Adrenal gland (tissue), 12 donors: ENCODE data around the gene TNRC6C. TPM values are rescaled to one million over a fixed set of nuclear protein-coding genes. Genes with fewer than 3 reads are reported as not detected.
A peak's percentile ranks its signal among the peaks of the same experiment; 100 is the strongest.
"Not testable (repeated sequence)": the region's sequence is repeated elsewhere in the genome, so short reads cannot be mapped to it uniquely, and the experiment has no call there.

Experiments
- DNase-seq, 7 donors: peaks; one replicate each; pipeline ENCODE4 v3.0.0-alpha.2; 2019 to 2020
- H3K27ac ChIP-seq, 5 donors: fragments of 200-600 bp; sonication (generic) in 4 of 5; 1 replicate in 3 of 5; 2 replicates in 2 of 5; pipeline versions ENCODE4 v1.5.1 to v1.8.0; 2016 to 2020; ENCODE audit warnings: mild to moderate bottlenecking in 1 of 5
- H3K27me3 ChIP-seq: fragments of 200-600 bp; 2 replicates; pipeline ENCODE4 v1.8.0; 2021
- H3K36me3 ChIP-seq, 2 donors: fragments of 200-600 bp; replicated peaks in 1 of 2; 1 replicate in 1 of 2; 2 replicates in 1 of 2; pipeline versions ENCODE4 v1.5.1 to v1.8.0; 2018 to 2022
- H3K4me1 ChIP-seq, 2 donors: fragments of 200-600 bp; replicated peaks in 1 of 2; 1 replicate in 1 of 2; 2 replicates in 1 of 2; pipeline versions ENCODE4 v1.5.1 to v1.8.0; 2018 to 2021
- H3K4me3 ChIP-seq, 4 donors: fragments of 200-600 bp; sonication (generic) in 3 of 4; one replicate each; pipeline ENCODE4 v1.5.1; 2016 to 2018
- H3K9me3 ChIP-seq, 3 donors: fragments of 200-600 bp; sonication (generic) in 1 of 3; replicated peaks in 1 of 3; 1 replicate in 2 of 3; 2 replicates in 1 of 3; pipeline versions ENCODE4 v1.5.1 to v1.8.0; 2016 to 2021
- CTCF ChIP-seq, 6 experiments: fragments of 450-650 bp in 4 of 6; fragments of 200-600 bp in 2 of 6; sonication (generic) in 1 of 6; IDR thresholded peaks; 1 replicate in 5 of 6; 2 replicates in 1 of 6; pipeline versions ENCODE4 v1.5.1 to v1.8.0; 2016 to 2021; ENCODE audit warnings: antibody characterized with exemption in 6 of 6, mild to moderate bottlenecking in 2 of 6, moderate library complexity in 1 of 6
- POLR2A ChIP-seq, 2 donors: fragments of 450-650 bp; IDR thresholded peaks; one replicate each; pipeline ENCODE4 v1.6.1; 2017; ENCODE audit warnings: antibody characterized with exemption in 2 of 2, mild to moderate bottlenecking in 2 of 2, moderate library complexity in 1 of 2
- WGBS, 4 donors: extraction: QIAGEN DNeasy Blood & Tissue Kit in 2 of 4; methylation state at CpG; one replicate each; pipeline versions ENCODE4 v1.1.5 to v1.1.7; 2013 to 2017; 5-methylcytosine and 5-hydroxymethylcytosine counted together
- intact Hi-C, 2 donors: fragments of 100-400 bp; cut with DNase I; formaldehyde crosslinking; loops; one replicate each; pipeline versions ENCODE4 v1.14.1 to v1.15.0; 2022 to 2023
- polyA plus RNA-seq, 3 donors: library from polyadenylated mRNA; stranded (reverse); fragments of 200-250 nt in 2 of 3; fragments of 350-450 nt in 1 of 3; fragmentation: Illumina TruSeq in 1 of 3; extraction: RNeasy Lipid Tissue Mini Kit (QIAGEN cat#74804) in 1 of 3; gene quantifications; one replicate each; pipeline ENCODE4 v1.2.3, GENCODE V29; 2013 to 2014
- total RNA-seq, 9 donors: library from RNA; depleted of rRNA in 4 of 9; stranded (reverse); fragments of >200 nt in 4 of 9; fragments of 120-200 nt in 1 of 9; fragmentation: NEBNext Ultra II Directional in 1 of 9; extraction: Animal tissue kit (Norgen Biotek cat#: 25700) in 1 of 9; gene quantifications; one replicate each; pipeline versions ENCODE4 v1.1.0 to v1.2.4, GENCODE V29; 2013 to 2023
- donor health status: healthy with polysubstance abuse.
- donor health status: Bipolar disorder and iron deficiency.
- donor health status: DM: yes; HTN: yes; CAD: no.
- donor health status: DM: no; HTN: no; CAD: no.
- donor health status: DM: no; HTN: no; CAD: no.
- donor health status: DM: yes; HTN: yes; CAD: no.

Gene TNRC6C
- total and polyA plus RNA-seq, 12 donors = 2.8 to 18.7 (median 11.2) TPM

- Histone ChIP-seq H3K9me3 (no peaks in the 10 kb centered on the region), H3K36me3 (no peaks in the 10 kb centered on the region), H3K4me3 (no peak overlapping the region), H3K27me3 (no peaks in the 10 kb centered on the region), H3K4me1 (peaks cover 10 to 35% of the 10 kb centered on the region in 2 donors), H3K27ac (no peak overlapping the region)
- DNase-seq = peak; percentile 59 to 83 (median 75)
- TF ChIP-seq POLR2A (IDR thresholded peaks at IDR 0.05) = no peak
- no peak for TF ChIP-seq CTCF (IDR thresholded peaks at IDR 0.05)
- intact Hi-C loops = loop anchor here in 1 of 2 donors (10.0 kb wide), 1 partner anchor 51 kb away; no protein-coding TSS in a partner anchor
- WGBS, 4 donors = 10 to 28% (median 20%) methylated on average over 2 of the region's 2 CpGs
Measured at GRCh38 chr17:77963441-77963840, 4.9 kb downstream of the TNRC6C start.

- 89 to 94% (median 91%) methylated on average over 3 of the region's 3 CpGs for WGBS, 4 donors
- intact Hi-C loops = loop anchor here in 1 of 2 donors (10.0 kb wide), 1 partner anchor 49 kb away; no protein-coding TSS in a partner anchor
- no peak overlapping the region for H3K27ac ChIP-seq
- H3K27me3 ChIP-seq = no peaks in the 10 kb centered on the region
- peaks cover 1 to 25% of the 10 kb centered on the region in 2 donors for H3K4me1 ChIP-seq
- H3K36me3 ChIP-seq = no peaks in the 10 kb centered on the region
- H3K4me3 ChIP-seq = no peak overlapping the region
- no peak for TF ChIP-seq CTCF (IDR thresholded peaks at IDR 0.05)
- no peak for TF ChIP-seq POLR2A (IDR thresholded peaks at IDR 0.05)
- H3K9me3 ChIP-seq = no peaks in the 10 kb centered on the region
- DNase-seq = no peak
Measured at GRCh38 chr17:77965352-77965751, 6.8 kb downstream of the TNRC6C start.

- intact Hi-C loops = loop anchor here in 1 of 2 donors (10.0 kb wide), 1 partner anchor 48 kb away; no protein-coding TSS in a partner anchor
- H3K4me1 ChIP-seq = peaks cover 0 to 19% of the 10 kb centered on the region in 2 donors
- no peak for TF ChIP-seq CTCF (IDR thresholded peaks at IDR 0.05)
- no peak for TF ChIP-seq POLR2A (IDR thresholded peaks at IDR 0.05)
Measured at GRCh38 chr17:77966476-77966875, 8.0 kb downstream of the TNRC6C start.

GRCh38 chr17:77968788-77969187 is 10.3 kb downstream of the TNRC6C start:
- 94 to 98% (median 95%) methylated on average over 3 of the region's 3 CpGs for WGBS, 4 donors
- no peak overlapping the region for H3K4me3 ChIP-seq
- TF ChIP-seq POLR2A (IDR thresholded peaks at IDR 0.05) (no peak), CTCF (IDR thresholded peaks at IDR 0.05) (no peak)
- no peaks in the 10 kb centered on the region for H3K9me3 ChIP-seq
- intact Hi-C loops = loop anchor here in 1 of 2 donors (10.0 kb wide), 1 partner anchor 46 kb away; no protein-coding TSS in a partner anchor
- H3K27me3 ChIP-seq = no peaks in the 10 kb centered on the region
- no peak overlapping the region for H3K27ac ChIP-seq
- H3K36me3 ChIP-seq = no peaks in the 10 kb centered on the region
- DNase-seq = no peak
- peaks cover 0 to 2% of the 10 kb centered on the region in 2 donors for H3K4me1 ChIP-seq

More at GRCh38 chr17:77966476-77966875, 8.0 kb downstream of the TNRC6C start:
- H3K27me3 ChIP-seq = no peaks in the 10 kb centered on the region
- DNase-seq = no peak
- H3K4me3 ChIP-seq = no peak overlapping the region
- WGBS, 4 donors = 71 to 93% (median 91%) methylated on average over 2 of the region's 2 CpGs
- H3K27ac ChIP-seq = no peak overlapping the region
- H3K9me3 ChIP-seq = no peaks in the 10 kb centered on the region
- no peaks in the 10 kb centered on the region for H3K36me3 ChIP-seq

- H3K4me3 ChIP-seq, H3K27ac ChIP-seq, H3K4me1 ChIP-seq, H3K9me3 ChIP-seq, DNase-seq, H3K27me3 ChIP-seq, H3K36me3 ChIP-seq, intact Hi-C loops: not testable (repeated sequence)
- WGBS, 4 donors = 95 to 97% (median 96%) methylated on average over 3 of the region's 3 CpGs
Measured at GRCh38 chr17:77972271-77972670, 13.8 kb downstream of the TNRC6C start.
